CD1c-positive myeloid dendritic cell (primary cell): ENCODE results near the gene SLC9A4.

Experiments
- DNase-seq: peaks from one replicate; pipeline ENCODE4 v3.0.0-alpha.2; 2016; ENCODE audit errors: extremely low spot score

SLC9A4 gene, protein sequence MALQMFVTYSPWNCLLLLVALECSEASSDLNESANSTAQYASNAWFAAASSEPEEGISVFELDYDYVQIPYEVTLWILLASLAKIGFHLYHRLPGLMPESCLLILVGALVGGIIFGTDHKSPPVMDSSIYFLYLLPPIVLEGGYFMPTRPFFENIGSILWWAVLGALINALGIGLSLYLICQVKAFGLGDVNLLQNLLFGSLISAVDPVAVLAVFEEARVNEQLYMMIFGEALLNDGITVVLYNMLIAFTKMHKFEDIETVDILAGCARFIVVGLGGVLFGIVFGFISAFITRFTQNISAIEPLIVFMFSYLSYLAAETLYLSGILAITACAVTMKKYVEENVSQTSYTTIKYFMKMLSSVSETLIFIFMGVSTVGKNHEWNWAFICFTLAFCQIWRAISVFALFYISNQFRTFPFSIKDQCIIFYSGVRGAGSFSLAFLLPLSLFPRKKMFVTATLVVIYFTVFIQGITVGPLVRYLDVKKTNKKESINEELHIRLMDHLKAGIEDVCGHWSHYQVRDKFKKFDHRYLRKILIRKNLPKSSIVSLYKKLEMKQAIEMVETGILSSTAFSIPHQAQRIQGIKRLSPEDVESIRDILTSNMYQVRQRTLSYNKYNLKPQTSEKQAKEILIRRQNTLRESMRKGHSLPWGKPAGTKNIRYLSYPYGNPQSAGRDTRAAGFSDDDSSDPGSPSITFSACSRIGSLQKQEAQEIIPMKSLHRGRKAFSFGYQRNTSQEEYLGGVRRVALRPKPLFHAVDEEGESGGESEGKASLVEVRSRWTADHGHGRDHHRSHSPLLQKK

GRCh38 chr2:102473020-102473419, at the start of gene SLC9A4:
TSS of gene SLC9A4 (plus strand) at chr2:102473226. CDS start at chr2:102473760, 534 bp downstream.
- DNase-seq: peak; percentile 60

- DNase-seq: no peak
Measured at GRCh38 chr2:102423368-102423767, 49.7 kb upstream of the SLC9A4 start.

DNA sequence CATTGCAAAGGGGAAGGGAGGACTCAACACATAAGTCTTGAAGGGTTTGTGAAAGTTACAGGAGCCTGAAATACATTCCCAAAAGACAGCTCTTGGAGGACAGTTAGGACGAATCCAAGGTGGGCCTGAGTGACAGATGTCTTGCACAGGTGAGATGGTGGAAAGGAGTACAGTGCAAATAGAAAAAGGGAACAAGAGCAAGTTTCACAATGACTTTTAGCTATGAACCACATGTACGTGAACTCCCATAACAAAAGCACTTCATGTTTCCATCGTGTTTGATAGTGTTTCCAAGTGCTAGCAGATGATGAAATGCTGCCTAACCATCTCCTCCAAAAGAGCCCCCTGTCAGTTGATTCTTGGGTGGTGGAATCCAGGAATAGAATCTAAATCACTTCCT, 48.3 kb upstream of the SLC9A4 start:
- DNase-seq: peak; percentile 29

GRCh38 chr2:102425441-102426132, 47.4 kb upstream of the SLC9A4 start:
- no peak for DNase-seq

DNA sequence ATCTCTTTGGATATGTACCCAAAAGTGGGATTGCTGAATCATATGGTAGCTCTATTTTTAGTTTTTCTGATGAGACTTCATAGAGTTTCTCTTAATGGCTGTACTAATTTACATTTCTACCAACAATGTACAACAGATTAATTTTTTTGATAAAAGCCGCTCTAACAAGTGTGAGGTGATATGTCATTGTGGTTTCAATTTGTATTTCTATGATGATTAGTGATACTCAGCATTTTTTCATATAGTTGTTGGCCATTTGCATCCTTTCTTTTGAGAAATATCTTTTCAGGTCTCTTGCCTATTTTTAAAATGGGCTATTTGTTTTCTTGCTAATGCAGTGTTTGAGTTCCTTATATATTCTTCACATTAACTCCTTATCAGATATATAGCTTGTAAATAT, 45.8 kb upstream of the SLC9A4 start:
- no peak for DNase-seq

DNA sequence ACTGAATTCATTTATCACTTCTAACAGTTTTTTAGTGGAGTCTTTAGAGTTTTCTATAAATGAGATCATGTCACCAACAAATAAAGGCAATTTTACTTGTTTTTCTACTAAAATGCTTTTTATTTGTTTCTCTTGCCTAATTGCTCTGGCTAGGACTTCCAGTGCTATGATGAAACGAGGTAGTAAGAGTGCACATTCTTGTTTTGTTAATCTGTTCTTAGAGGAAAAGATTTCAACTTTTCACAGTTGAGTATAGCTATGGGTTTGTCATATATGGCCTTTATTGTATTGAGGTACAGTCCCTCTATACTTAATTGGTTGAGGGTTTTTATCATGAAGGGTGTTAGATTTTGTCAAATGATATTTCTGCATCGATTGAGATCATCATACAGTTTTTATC, 44.5 kb upstream of the SLC9A4 start:
- DNase-seq: no peak

DNA sequence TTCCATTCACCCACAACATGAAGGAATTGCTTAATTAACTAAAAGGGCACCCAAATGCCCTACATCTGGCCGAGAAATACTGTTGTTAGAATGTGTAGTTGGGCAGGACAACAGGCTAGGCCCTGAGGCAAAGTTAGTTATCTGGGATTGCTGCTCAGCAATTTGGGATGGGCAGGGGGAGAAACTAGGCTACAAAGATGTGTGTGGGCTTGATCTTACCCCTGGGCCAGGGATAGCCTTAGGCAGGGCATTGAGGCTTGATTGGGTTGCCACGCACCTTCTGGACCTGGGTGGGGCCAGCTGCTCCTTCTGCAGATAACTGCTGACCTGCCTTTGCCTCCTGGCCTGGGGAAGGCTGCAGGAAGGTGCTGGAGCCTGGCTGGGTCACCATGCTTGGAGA, 40.6 kb upstream of the SLC9A4 start:
- DNase-seq: no peak

DNA sequence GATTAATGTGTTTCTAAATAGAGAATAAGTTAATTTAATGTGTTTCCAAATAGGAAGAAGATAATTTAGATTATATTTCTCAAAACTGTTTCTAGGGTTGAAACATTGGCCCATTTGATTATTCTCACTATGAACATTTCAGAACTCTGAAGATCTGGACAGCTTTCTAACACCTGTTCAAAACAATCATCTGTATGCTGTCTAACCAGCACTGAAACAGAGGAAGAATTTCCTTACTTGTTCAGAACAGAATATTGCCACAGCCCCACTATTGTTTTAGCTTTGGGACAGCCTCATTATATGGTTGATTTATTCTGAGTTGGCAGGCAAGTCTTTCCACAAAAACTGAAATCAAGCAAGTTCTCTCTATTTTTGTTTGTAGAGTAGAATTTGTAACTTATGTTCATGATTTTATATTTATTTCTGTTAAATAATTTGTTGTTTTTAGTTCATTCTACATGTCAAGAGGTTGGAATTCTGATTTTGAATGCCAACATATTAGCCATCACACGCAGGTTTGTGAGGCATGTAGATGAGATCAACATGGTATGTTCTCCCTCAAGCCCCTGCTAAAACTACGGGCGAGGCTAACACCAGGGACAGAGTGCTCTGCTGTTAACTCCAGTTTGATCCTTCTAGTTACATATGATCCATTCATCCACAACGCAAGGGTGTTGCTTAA, 38.9 kb upstream of the SLC9A4 start:
- DNase-seq: no peak

GRCh38 chr2:102434655-102435381, 38.2 kb upstream of the SLC9A4 start:
- no peak for DNase-seq

GRCh38 chr2:102435741-102436140, 37.3 kb upstream of the SLC9A4 start:
- peak; percentile 25 for DNase-seq

DNA sequence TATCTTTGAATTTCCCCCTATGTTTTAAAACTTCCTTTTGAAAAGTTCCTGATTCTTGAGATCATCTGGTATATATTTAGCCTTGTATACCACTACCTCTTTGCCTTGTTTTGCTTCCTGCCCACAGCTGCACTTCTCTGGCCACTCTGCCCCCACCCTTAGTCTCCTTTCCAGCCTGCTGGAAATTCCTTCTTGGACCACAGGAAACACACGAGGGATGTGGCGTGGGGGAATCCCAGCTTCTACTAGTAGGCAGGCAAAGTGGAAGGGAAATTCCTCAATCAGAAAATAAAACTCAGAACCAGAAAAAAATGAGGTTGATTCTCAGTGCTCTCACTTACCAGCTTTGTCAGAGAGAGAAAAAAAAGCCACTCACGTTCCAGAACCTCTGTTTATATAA, 36.7 kb upstream of the SLC9A4 start:
- DNase-seq: peak; percentile 27

GRCh38 chr2:102437122-102437521, 35.9 kb upstream of the SLC9A4 start:
- DNase-seq: no peak

- DNase-seq: no peak
Measured at GRCh38 chr2:102438111-102438510, 34.9 kb upstream of the SLC9A4 start.

DNA sequence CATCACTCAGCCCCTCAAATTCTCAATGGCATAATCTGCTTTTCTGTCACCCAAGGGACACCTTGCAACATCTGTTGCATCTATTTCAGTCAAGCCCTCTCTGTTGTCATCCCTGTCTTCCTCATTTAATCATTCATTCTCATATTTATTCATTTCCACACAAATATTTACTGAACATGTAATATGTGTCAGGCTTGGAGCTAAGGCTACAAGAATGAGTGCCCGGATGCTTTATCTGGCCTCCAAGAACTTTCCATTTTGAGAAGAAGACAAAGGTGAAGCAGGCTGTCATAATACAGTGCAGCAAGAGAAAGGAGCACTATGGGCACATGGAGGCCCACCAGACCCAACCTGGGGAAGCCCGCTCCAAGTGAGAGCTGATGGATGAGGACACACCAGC, 34.4 kb upstream of the SLC9A4 start:
- no peak for DNase-seq

DNA sequence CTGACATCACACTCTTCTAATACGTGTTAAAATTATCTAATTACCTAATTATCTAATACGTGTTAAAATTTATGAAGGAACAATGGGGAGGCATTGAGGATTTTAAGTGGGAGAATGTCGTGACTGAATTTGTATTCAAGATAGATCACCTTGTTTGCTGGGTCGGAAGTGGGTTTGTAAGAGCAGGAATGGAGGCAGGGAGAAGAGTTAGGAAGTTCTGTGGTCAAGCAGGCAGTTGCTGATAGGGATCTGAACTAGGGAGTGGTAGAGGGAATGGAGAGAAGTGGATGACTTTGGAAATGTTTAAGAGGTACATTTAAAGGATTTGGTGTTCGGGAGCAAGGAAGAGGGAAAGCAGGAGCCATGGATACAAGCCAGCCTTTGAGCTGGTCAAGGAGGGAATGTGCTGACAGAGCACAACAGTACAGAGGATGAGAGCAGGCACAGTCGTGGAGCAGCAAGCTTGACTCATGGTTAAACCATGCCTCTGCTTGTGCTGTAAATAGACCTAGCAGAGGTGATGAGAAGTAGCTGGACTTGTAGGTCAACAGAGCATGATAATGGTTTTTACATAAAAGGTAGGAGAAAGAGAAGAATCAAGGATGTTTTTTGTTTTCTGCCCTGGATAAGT, 33.8 kb upstream of the SLC9A4 start:
- no peak for DNase-seq

DNA sequence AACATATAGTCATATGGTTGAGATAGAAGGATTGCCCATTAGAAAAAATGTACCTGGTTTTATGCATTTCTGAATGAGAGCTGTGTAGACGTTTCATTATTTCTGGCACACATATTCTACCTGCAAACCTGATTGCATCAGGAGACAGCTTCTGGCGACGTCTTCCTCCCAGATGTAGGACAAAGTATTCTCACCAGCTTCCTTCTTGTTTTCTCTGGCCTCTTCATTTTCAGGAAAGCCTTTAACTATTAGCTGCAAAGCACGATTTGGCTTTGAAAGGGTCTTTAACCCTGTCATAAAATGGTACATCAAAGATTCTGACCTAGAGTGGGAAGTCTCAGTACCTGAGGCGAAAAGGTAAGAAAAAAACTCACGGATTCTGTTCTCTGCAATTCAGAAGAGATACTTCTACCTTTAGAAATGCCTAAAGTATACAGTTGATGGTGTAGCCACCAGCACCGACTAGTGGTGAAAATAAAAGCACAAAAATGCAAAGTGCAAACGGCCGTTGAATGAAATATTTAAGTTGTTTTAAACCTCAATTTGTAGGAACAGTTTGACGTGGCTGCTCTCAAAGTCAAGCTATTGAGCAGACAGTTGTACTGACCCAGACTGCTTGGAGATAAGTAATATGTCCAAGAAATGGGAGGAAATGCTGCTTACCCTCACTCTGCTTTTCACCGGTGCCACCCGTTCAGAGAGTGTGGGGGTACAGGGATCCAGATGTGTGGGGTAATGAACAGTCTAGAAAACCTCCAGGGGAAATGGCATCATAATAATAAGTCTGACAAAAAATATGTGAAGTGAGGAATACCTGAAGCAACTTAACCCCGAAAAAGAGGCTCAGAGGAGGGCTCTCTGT, 29.8 kb upstream of the SLC9A4 start:
- peak; percentile 64 for DNase-seq

DNA sequence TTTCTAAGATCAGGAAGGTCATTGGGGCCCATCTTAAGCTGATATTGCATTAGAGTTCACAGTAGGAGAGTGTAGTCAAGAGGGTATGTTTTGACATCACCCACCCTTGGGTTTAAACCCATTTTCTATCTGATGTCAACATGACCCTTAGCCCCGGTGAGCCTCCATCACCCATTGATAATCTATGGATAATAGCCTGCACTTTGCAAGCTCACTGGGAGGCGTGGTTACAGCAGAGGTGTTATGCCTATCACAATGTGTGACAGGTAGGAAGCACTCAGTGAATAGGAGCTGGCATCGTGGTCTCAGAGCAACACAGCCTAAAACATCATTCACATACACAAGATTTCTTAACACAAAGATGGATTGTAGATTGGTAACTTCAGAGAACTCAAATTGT, 28.8 kb upstream of the SLC9A4 start:
- no peak for DNase-seq

DNA sequence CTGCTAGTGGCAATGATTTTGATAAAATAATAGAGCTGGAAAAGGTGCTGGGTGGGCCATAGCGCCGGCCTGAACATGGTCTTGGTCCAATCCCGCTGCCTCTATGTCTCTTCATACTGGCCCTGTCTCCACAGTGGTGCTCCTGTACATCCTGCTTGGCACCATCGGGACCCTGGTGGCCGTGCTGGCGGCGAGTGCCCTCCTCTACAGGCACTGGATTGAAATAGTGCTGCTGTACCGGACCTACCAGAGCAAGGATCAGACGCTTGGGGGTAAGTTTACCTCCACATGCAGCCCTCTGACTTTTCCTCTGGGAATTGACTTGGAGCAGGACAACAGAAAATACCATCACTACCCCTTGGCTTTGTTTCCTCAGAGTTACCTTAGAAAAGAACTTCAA, 26.1 kb upstream of the SLC9A4 start:
- DNase-seq: no peak

DNA sequence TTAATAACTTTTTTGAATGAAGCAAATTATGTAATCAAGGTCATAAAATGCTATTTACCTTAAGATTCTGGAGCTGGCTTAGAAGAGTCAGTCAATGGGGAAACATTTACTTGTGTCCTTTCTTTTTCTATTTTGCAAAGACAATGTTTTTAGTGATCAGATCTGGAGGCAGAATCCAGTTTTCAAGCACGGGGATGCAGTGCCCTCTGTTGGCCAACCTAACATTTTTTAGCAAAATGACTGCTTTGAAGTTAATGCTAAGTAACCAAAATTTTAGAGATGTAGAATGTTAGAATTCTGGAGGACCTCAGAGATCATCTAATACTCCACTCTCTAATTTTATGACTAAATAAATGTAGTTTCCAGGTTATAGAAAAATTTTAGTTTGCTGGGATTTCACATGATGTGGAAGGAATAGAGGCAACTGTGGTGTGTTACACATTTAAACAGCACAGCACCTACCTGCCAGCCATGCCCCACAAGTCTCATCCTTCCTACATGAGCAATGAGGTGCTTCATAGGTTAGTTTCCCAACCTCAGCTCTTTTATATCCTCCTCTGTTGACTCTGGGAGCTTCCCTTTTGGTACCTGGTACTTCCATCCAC, 23.6 kb upstream of the SLC9A4 start:
- peak; percentile 59 for DNase-seq
